Keratinocyte (primary cell): ENCODE measurements around the gene ARHGAP24. TPM values are rescaled to one million over a fixed set of nuclear protein-coding genes. Genes with fewer than 3 reads are reported as not detected.

ENCODE experiments used
- DNase-seq: peaks from one replicate; pipeline ENCODE4 v3.0.0-alpha.2; 2011; ENCODE audit warnings: low read depth, missing footprints, low spot score
- FAIRE-seq: peaks from 2 replicates; lab custom pipeline; 2011; peaks lifted over from hg19 to GRCh38; lab: Jason Lieb, UNC
- H2AFZ ChIP-seq: 2 replicates; pipeline ENCODE4 v1.6.0; 2012; ENCODE audit warnings: low read length, control low read depth, inconsistent platforms; ENCODE audit not compliant: control insufficient read depth
- H3K27ac ChIP-seq: 2 replicates; pipeline ENCODE4 v1.5.1; 2011; ENCODE audit warnings: low read length; ENCODE audit not compliant: control insufficient read depth, insufficient read depth
- H3K27me3 ChIP-seq: 3 replicates; pipeline ENCODE4 v1.6.0; 2011; ENCODE audit warnings: low read length; ENCODE audit not compliant: control insufficient read depth, insufficient read depth; ENCODE audit errors: extremely low read depth
- H3K36me3 ChIP-seq, 2 experiments: 2 replicates in 1 of 2; 3 replicates in 1 of 2; pipeline ENCODE4 v1.5.1; 2011; ENCODE audit warnings: low read length in 2 of 2, mild to moderate bottlenecking in 1 of 2; ENCODE audit not compliant: control insufficient read depth in 2 of 2, insufficient read depth in 2 of 2; ENCODE audit errors: extremely low read depth in 1 of 2
- H3K4me1 ChIP-seq: 3 replicates; pipeline ENCODE4 v1.5.1; 2011; ENCODE audit warnings: low read length; ENCODE audit not compliant: control insufficient read depth, insufficient read depth; ENCODE audit errors: extremely low read depth
- H3K4me2 ChIP-seq: 3 replicates; pipeline ENCODE4 v1.6.0; 2011; ENCODE audit warnings: low read depth, low read length; ENCODE audit not compliant: control insufficient read depth, insufficient read depth; ENCODE audit errors: extremely low read depth
- H3K4me3 ChIP-seq, 3 experiments: fragments of 200-600 bp in 1 of 3; sonication (generic) in 1 of 3; 2 replicates in 2 of 3; 3 replicates in 1 of 3; pipeline ENCODE4 v1.5.1; 2011 to 2016; ENCODE audit warnings: low read length in 3 of 3, mild to moderate bottlenecking in 3 of 3, control low read depth in 2 of 3, inconsistent platforms in 1 of 3, low read depth in 1 of 3, mixed read lengths in 1 of 3, mixed run types in 1 of 3, moderate library complexity in 1 of 3; ENCODE audit not compliant: control insufficient read depth in 2 of 3, insufficient read depth in 2 of 3; ENCODE audit errors: extremely low read depth in 1 of 3
- H3K79me2 ChIP-seq: 2 replicates; pipeline ENCODE4 v1.6.0; 2012; ENCODE audit warnings: low read length; ENCODE audit not compliant: control insufficient read depth, insufficient read depth
- H3K9ac ChIP-seq: 3 replicates; pipeline ENCODE4 v1.6.0; 2011; ENCODE audit warnings: low read length; ENCODE audit not compliant: control insufficient read depth, insufficient read depth; ENCODE audit errors: extremely low read depth
- H3K9me1 ChIP-seq: 3 replicates; pipeline ENCODE4 v1.6.0; 2011; ENCODE audit warnings: low read length; ENCODE audit not compliant: control insufficient read depth, insufficient read depth; ENCODE audit errors: extremely low read depth
- H3K9me3 ChIP-seq: 2 replicates; pipeline ENCODE4 v1.5.1; 2012; ENCODE audit warnings: low read depth, low read length; ENCODE audit not compliant: control insufficient read depth
- H4K20me1 ChIP-seq: 3 replicates; pipeline ENCODE4 v1.6.0; 2011; ENCODE audit warnings: low read length; ENCODE audit not compliant: control insufficient read depth, insufficient read depth; ENCODE audit errors: extremely low read depth
- CTCF ChIP-seq, 3 experiments: IDR thresholded peaks in 1 of 3; conservative IDR thresholded peaks in 1 of 3; optimal IDR thresholded peaks in 1 of 3; 2 replicates in 2 of 3; 3 replicates in 1 of 3; pipeline versions ENCODE3 to v1.5.1; 2011; ENCODE audit warnings: low read length in 3 of 3, mild to moderate bottlenecking in 3 of 3, moderate library complexity in 2 of 3, control low read depth in 1 of 3, inconsistent platforms in 1 of 3; ENCODE audit not compliant: insufficient read depth in 2 of 3; ENCODE audit errors: extremely low read depth in 1 of 3
- EZH2 ChIP-seq: IDR thresholded peaks from one replicate; pipeline ENCODE4 v1.6.1; 2012; ENCODE audit warnings: inconsistent platforms, mild to moderate bottlenecking, low read length, moderate library complexity
- dilution Hi-C: fragments of 300-500 bp; cut with MboI; formaldehyde crosslinking; loops from one replicate; pipeline ENCODE4 v1.7.0; 2020; ENCODE audit warnings: low sequenced_read_pairs; ENCODE audit not compliant: extremely low pct_ligation_motif_present
- polyA plus RNA-seq, 5 experiments: library from polyadenylated mRNA; depleted of rRNA in 3 of 5; stranded (reverse) in 3 of 5; stranded (forward) in 1 of 5; unstranded in 1 of 5; fragments of >200 nt; gene quantifications; 1 replicate in 1 of 5; 2 replicates in 3 of 5; 3 replicates in 1 of 5; pipeline versions ENCODE4 v1.2.1 to v1.2.3, GENCODE V29; 2011 to 2012; ENCODE audit warnings: missing spikeins in 2 of 5, low read depth in 1 of 5, low replicate concordance in 1 of 5

Gene ARHGAP24
- polyA plus RNA-seq, 1 donor (not counting 4 experiments of a cell fraction or from before 2014, with no cell fraction given) = 0.87 TPM

- TF ChIP-seq EZH2 (no peak), CTCF (optimal IDR thresholded peaks at IDR 0.05 in 1 of 3, IDR thresholded peaks at IDR 0.05 in 1 of 3, conservative IDR thresholded peaks at IDR 0.05 in 1 of 3; ENCODE audit: extremely low read depth in 1 of 3, insufficient read depth in 2 of 3, low read length in 3 of 3) (no peak)
- Histone ChIP-seq H3K9me3 (no peaks in the 10 kb centered on the region), H3K4me1 (no peaks in the 10 kb centered on the region), H3K27ac (no peak overlapping the region), H3K9me1 (no peaks in the 10 kb centered on the region), H3K27me3 (no peaks in the 10 kb centered on the region), H3K79me2 (no peaks in the 10 kb centered on the region), H3K4me3 (no peak overlapping the region), H4K20me1 (no peaks in the 10 kb centered on the region), H2AFZ (no peak overlapping the region), H3K9ac (no peak overlapping the region), H3K36me3 (no peaks in the 10 kb centered on the region), H3K4me2 (no peak overlapping the region)
- FAIRE-seq (no peak), DNase-seq (no peak)
- dilution Hi-C loops = no loop called here
These were observed 37.7 kb downstream of the ARHGAP24 start for GRCh38 chr4:85512446-85513205.

GRCh38 chr4:85514117-85514516 is 39.2 kb downstream of the ARHGAP24 start:
- FAIRE-seq = no peak
- H3K4me3 ChIP-seq = no peak overlapping the region

More at GRCh38 chr4:85514117-85514516, 39.2 kb downstream of the ARHGAP24 start:
- Histone ChIP-seq H3K79me2 (no peaks in the 10 kb centered on the region), H4K20me1 (no peaks in the 10 kb centered on the region), H3K9me3 (no peaks in the 10 kb centered on the region), H3K27ac (no peak overlapping the region), H3K27me3 (no peaks in the 10 kb centered on the region), H2AFZ (peak overlapping the region; percentile 49), H3K9ac (no peak overlapping the region), H3K4me1 (no peaks in the 10 kb centered on the region), H3K36me3 (no peaks in the 10 kb centered on the region), H3K9me1 (no peaks in the 10 kb centered on the region), H3K4me2 (peak overlapping the region; percentile 10)
- DNase-seq = no peak
- dilution Hi-C loops = no loop called here
- no peak for TF ChIP-seq CTCF (optimal IDR thresholded peaks at IDR 0.05 in 1 of 3, IDR thresholded peaks at IDR 0.05 in 1 of 3, conservative IDR thresholded peaks at IDR 0.05 in 1 of 3; ENCODE audit: extremely low read depth in 1 of 3, insufficient read depth in 2 of 3, low read length in 3 of 3)
- TF ChIP-seq EZH2 = no peak
